HepG2 (cell line): ENCODE measurements around the gene HES2. TPM values are rescaled to one million over a fixed set of nuclear protein-coding genes. Genes with fewer than 3 reads are reported as not detected.

Experiments
- ARID3A ChIP-seq: IDR thresholded peaks from 2 replicates; pipeline ENCODE4 v1.6.1; 2012; ENCODE audit warnings: low read depth, low read length, improper control_type of control experiment
- ATF2 ChIP-seq: sonication (generic); formaldehyde crosslinking; IDR thresholded peaks from 2 replicates; pipeline ENCODE4 v1.4.0; 2020; ENCODE audit warnings: missing genetic modification reagents
- CERS6 ChIP-seq: sonication (generic); formaldehyde crosslinking; IDR thresholded peaks from 2 replicates; pipeline ENCODE4 v1.5.0; 2020; ENCODE audit warnings: missing genetic modification reagents
- CHCHD3 ChIP-seq: sonication (generic); formaldehyde crosslinking; IDR thresholded peaks from 2 replicates; pipeline ENCODE4 v1.8.0; 2022; ENCODE audit warnings: mild to moderate bottlenecking, missing genetic modification reagents, moderate library complexity
- E2F5 ChIP-seq: sonication (generic); formaldehyde crosslinking; conservative IDR thresholded peaks from 2 replicates; pipeline ENCODE4 v1.4.0; 2020; ENCODE audit warnings: missing genetic modification reagents
- HMG20A ChIP-seq: IDR thresholded peaks from 2 replicates; pipeline ENCODE4 v1.6.1; 2016; ENCODE audit warnings: borderline replicate concordance
- KDM2A ChIP-seq: sonication (generic); formaldehyde crosslinking; IDR thresholded peaks from 2 replicates; pipeline ENCODE4 v1.4.0; 2020; ENCODE audit warnings: low read depth, missing genetic modification reagents, borderline replicate concordance
- MAX ChIP-seq: IDR thresholded peaks from 2 replicates; pipeline ENCODE4 v1.6.1; 2012; ENCODE audit warnings: inconsistent platforms
- MLX ChIP-seq: IDR thresholded peaks from 2 replicates; pipeline ENCODE4 v1.6.1; 2016
- NFYC ChIP-seq: IDR thresholded peaks from 2 replicates; pipeline ENCODE4 v1.6.1; 2016; ENCODE audit warnings: missing genetic modification reagents, missing compliant biosample characterization
- PATZ1 ChIP-seq: sonication (generic); formaldehyde crosslinking; IDR thresholded peaks from 2 replicates; pipeline ENCODE4 v1.4.0; 2020; ENCODE audit warnings: missing genetic modification reagents
- PITX1 ChIP-seq: sonication (generic); formaldehyde crosslinking; IDR thresholded peaks from 2 replicates; pipeline ENCODE4 v1.5.1; 2020; ENCODE audit warnings: mild to moderate bottlenecking, missing genetic modification reagents
- RBFOX2 ChIP-seq: fragments of 200-400 bp; formaldehyde crosslinking; IDR thresholded peaks from 2 replicates; pipeline ENCODE4 v1.6.1; 2017; ENCODE audit warnings: low read depth, mild to moderate bottlenecking, low read length
- SOX6 ChIP-seq, 2 experiments: fragments of 450-650 bp in 1 of 2; sonication (generic) in 1 of 2; formaldehyde crosslinking in 1 of 2; IDR thresholded peaks; 2 replicates each; pipeline versions ENCODE4 v1.4.0 to v1.6.1; 2017 to 2020; ENCODE audit warnings: antibody characterized with exemption in 1 of 2, mild to moderate bottlenecking in 1 of 2, missing genetic modification reagents in 1 of 2
- SRSF9 ChIP-seq: fragments of 200-400 bp; formaldehyde crosslinking; IDR thresholded peaks from 2 replicates; pipeline ENCODE4 v1.6.1; 2018; ENCODE audit warnings: borderline replicate concordance, mild to moderate bottlenecking, low read depth, low read length; ENCODE audit not compliant: insufficient read depth, poor library complexity, severe bottlenecking
- TFDP1 ChIP-seq: IDR thresholded peaks from 2 replicates; pipeline ENCODE4 v1.6.1; 2016; ENCODE audit warnings: missing compliant biosample characterization, missing genetic modification reagents, borderline replicate concordance
- TMF1 ChIP-seq: sonication (generic); formaldehyde crosslinking; IDR thresholded peaks from 2 replicates; pipeline ENCODE4 v1.8.1; 2022; ENCODE audit warnings: low read depth, missing genetic modification reagents
- ZNF326 ChIP-seq: sonication (generic); formaldehyde crosslinking; IDR thresholded peaks from 2 replicates; pipeline ENCODE4 v1.4.0; 2020; ENCODE audit warnings: missing genetic modification reagents, borderline replicate concordance
- ZNF792 ChIP-seq: IDR thresholded peaks from 2 replicates; pipeline ENCODE4 v1.6.1; 2016
- polyA plus RNA-seq, 8 experiments: library from polyadenylated mRNA; depleted of rRNA in 3 of 8; stranded (reverse) in 7 of 8; unstranded in 1 of 8; fragments of >200 nt; fragmentation: Illumina TruSeq in 4 of 8; extraction: Trizol in 4 of 8; gene quantifications; 2 replicates each; pipeline versions ENCODE4 v1.2.1 to v1.2.3, GENCODE V29; 2011 to 2016; ENCODE audit warnings: low read depth in 4 of 8, missing spikeins in 1 of 8, mixed read lengths in 1 of 8; ENCODE audit not compliant: insufficient read depth in 1 of 8
- total RNA-seq, 5 experiments: library from RNA; depleted of rRNA; stranded (reverse); fragments of >200 nt; fragmentation: Illumina TruSeq; extraction: Trizol; gene quantifications; 2 replicates each; pipeline ENCODE4 v1.2.3, GENCODE V29; 2016; ENCODE audit warnings: low read depth in 1 of 5

HES2 gene
- total and polyA plus RNA-seq, 2 of the 13 experiments (the other 11 are each of a cell fraction or from before 2014, with no cell fraction given): 0.11 to 0.17 TPM

- TF ChIP-seq ARID3A (no peak), NFYC (no peak), PITX1 (CRISPR knock-in tag) (no peak), SRSF9 (no peak), KDM2A (peak; percentile 29; the same call in 1 of the 2 replicates), TMF1 (CRISPR knock-in tag) (no peak), TFDP1 (CRISPR knock-in tag) (peak; percentile 38; the same call in 1 of the 2 replicates), ATF2 (CRISPR knock-in tag) (no peak), MAX (peak; percentile 46; the same call in 1 of the 2 replicates), SOX6 (IDR thresholded peaks at IDR 0.05) (no peak), SOX6 (CRISPR knock-in tag; IDR thresholded peaks at IDR 0.05) (no peak), E2F5 (CRISPR knock-in tag) (no peak), MLX (no peak), HMG20A (no peak), ZNF792 (no peak), PATZ1 (CRISPR knock-in tag) (peak; percentile 51), ZNF326 (CRISPR knock-in tag) (no peak), CERS6 (no peak), CHCHD3 (CRISPR knock-in tag) (no peak), RBFOX2 (no peak)
Measured at GRCh38 chr1:6440198-6441126, 20.7 kb upstream of the HES2 start (continued).
